ENCODE measurements around the gene DNM1L. TPM values are rescaled to one million over a fixed set of nuclear protein-coding genes. Genes with fewer than 3 reads are reported as not detected.

The DNM1L gene
- total and polyA plus RNA-seq, 9 of the 15 experiments (the other 6 are each of a cell fraction or from before 2014, with no cell fraction given): 24.1 to 82.8 (median 61.5) TPM

- TF ChIP-seq CHD7 (IDR thresholded peaks at IDR 0.05; ENCODE audit: low read depth, low read length): no peak
- TF ChIP-seq ZNF695 (CRISPR knock-in tag; IDR thresholded peaks at IDR 0.05): no peak
Measured at GRCh38 chr12:32789446-32789845, 110.3 kb downstream of the DNM1L start (continued).
